GM18861 (cell line): ENCODE measurements around the gene PLEKHN1.
"Not testable (repeated sequence)": the region's sequence is repeated elsewhere in the genome, so short reads cannot be mapped to it uniquely, and the experiment has no call there.

Source experiments
- ATAC-seq: cut with Tn5 transposase; IDR thresholded peaks from one replicate; pipeline ENCODE4 v1.9.1; 2021; ENCODE audit not compliant: unreplicated experiment

PLEKHN1 gene

DNA sequence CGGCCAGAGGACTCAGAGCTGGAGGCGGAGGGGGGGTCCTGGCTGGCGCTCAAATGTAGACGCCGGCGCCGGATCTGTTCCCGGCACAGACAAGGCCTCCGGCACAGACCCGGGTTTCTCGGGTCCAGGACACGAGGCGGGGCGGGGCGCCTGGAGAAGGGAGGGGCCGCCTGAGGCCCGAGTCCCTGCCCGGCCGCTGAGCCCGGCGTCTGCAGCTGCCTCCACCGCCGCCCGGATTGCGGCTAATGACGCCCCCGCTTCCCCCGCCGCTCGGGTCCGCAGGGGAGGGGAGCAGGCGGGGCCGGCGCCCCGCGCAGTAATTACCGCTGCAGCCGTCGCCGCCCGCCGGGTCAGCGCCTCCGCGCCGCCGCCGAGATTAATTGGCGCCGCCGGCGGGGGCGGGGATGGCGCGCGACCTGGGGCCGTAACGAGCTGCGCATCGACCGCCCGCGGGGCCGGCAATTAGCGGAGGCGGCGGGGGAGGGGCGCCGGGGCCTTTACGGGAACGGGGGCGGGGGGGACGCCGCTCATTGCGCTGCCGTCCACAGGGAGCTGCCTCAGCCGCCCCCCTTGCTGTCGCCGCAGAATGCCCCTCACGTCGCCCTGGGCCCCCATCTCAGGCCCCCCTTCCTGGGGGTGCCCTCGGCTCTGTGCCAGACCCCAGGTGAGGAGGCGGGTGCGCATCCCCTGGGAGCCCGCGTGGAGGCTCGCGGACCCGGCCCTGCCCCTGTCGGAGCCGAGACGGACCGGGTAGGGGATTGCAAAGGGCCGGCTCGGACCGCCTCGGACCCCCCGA lies 24.5 kb upstream of the PLEKHN1 start:
- ATAC-seq, result no peak

DNA sequence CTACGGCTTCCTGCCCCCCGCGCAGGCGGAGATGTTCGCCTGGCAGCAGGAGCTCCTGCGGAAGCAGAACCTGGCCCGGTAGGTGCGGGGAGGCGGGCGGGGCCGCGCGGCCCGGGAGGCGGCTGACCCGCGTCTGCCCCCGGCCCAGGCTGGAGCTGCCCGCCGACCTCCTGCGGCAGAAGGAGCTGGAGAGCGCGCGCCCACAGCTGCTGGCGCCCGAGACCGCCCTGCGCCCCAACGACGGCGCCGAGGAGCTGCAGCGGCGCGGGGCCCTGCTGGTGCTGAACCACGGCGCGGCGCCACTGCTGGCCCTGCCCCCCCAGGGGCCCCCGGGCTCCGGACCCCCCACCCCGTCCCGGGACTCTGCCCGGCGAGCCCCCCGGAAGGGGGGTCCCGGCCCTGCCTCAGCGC lies 23.9 kb upstream of the PLEKHN1 start:
- ATAC-seq, result no peak

DNA sequence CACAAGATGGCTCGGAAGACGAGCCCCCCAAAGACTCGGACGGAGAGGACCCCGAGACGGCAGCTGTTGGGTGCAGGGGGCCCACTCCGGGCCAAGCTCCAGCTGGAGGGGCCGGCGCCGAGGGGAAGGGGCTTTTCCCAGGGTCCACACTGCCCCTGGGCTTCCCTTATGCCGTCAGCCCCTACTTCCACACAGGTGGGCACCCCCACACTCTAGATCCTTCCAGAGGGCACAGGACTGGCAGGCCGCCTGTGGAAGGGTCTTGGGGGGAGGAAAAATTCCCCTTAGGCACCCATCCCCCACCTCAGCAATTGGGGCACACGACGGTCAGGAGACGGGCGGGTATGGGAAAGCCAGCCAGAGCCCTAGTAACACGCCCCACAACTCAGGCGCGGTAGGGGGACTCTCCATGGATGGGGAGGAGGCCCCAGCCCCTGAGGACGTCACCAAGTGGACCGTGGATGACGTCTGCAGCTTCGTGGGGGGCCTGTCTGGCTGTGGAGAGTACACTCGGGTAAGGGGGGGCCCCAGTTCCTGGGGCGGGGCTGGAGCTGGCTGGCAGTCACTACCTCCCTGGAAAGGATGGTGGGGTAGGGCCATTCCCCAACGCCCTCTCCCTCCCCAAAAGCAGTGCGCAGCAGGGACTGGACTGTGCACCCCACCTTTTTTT lies 23.3 kb upstream of the PLEKHN1 start:
- ATAC-seq, result no peak

DNA sequence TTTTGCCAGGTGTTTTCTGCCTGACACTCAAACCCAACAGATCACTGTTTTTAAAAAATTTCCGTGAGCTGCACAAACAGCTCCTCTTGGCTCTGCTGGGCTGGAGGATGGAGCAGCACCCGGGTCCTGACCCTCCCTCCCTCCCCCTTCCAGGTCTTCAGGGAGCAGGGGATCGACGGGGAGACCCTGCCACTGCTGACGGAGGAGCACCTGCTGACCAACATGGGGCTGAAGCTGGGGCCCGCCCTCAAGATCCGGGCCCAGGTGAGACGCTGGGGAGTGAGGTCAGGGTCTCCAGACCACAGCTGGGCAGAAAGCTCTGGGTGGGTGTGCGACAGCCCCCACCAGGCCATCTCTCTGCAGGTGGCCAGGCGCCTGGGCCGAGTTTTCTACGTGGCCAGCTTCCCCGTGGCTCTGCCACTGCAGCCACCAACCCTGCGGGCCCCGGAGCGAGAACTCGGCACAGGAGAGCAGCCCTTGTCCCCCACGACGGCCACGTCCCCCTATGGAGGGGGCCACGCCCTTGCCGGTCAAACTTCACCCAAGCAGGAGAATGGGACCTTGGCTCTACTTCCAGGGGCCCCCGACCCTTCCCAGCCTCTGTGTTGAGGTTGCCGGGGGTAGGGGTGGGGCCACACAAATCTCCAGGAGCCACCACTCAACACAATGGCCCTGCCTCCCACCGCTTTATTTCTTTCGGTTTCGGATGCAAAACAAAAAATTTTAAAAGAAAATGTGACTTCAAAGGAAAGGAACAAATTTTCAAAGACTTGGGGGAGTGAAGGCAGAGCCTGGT lies 22.5 kb upstream of the PLEKHN1 start:
- no peak for ATAC-seq

DNA sequence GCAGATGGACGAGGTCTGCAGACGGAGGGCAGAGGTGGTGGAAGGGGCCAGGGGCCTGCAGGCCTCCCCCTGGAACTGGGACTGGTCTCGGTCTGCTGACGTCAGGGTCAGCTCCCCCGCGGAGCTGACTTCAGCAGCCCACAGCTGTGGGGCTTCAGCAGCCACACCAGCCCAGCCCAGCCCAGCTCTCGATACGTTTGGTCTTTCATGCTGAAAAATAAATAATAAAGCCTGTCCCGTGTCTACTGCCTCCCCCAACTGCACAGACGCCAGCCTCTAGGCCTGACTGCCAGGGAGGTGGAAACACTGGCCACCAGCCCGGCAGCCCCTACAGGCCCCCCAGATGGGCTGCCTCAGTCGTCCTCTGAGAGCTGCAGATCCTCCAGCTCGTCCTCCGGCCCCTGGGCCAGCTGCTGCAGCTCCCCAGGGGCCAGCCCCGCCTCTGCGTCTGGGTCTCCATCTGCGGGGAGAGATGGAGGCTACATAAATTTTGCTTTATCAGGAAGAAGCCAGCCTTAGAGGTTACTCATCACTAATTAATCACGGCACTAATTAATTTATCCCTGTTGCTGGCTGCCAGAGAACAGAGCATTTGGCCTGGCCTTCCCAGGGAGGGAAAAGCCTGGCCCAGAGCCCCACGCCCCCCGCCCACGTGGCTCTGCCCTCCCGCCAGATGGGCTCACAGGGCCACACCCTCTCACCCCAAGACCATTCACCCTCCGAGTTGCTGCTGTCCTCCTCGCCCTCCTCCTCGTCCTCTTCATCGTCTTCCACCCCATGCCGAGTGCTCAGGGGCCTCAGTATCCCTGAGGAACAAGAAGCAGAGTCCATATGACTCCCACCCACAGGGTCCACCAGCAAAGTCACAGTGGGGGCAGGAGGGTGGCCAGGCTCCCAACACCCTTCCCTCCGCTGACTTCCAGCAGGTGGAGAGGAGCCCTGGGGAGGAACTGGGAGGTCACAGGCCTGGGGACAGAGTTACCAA lies 21.6 kb upstream of the PLEKHN1 start:
- no peak for ATAC-seq

DNA sequence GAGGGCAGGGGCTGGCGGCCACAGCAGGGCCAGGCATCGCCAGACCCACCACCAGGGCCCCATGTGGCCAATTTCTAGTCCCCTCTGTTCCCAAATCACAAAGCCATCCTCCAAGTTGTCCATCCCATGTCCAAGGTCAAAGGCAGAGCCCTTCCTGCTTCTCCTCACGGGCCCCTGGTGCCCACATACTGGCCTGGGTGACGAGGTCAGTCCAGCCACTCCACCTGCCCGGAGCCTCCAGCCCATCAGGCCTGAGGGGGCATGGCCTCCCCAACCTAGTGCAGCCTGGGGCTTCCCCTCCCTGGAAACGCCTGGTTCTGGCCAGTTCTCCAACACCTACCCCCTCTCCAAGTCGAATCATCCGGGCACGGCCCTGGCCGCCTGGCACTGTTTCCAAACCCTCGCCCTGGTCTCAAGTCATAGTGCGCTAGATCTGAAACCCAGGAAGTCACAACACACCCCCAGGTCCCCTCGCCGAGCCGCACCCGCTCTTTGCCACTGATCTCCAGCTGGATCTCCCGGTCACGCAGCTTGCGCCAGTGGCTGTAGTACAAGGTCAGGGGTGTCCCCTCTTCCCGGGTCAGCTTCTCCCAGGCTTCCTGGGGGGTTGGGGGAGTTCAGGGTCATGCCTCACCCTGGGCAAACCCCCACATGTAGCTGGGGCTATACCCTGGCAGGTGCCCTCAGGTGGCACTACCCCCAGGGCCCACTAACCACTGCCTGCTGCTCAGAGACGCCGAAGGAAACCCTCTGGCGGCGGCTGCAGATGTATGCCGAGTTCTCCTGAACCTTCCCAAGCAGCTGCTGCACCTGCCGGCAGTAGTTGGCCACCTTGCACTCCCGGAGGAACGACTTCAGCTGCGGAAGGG lies 20.4 kb upstream of the PLEKHN1 start:
- ATAC-seq, result no peak

DNA sequence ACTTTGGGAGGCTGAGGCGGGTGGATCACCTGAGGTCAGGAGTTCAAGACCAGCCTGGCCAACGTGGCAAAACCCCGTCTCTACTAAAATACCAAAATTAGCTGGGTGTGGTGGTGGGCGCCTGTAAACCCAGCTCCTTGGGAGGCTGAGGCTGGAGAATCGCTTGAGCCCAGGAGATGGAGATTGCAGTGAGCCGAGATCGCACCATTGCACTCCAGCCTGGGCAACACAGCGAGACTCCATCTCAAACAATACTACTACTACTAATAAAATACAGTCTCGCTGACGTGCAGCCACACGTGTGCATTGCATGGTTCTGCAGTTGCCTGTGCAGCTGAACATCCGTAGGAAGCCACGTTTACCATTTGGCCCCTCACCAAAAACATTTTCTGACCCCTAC lies 19.5 kb upstream of the PLEKHN1 start:
- ATAC-seq, result not testable (repeated sequence)

DNA sequence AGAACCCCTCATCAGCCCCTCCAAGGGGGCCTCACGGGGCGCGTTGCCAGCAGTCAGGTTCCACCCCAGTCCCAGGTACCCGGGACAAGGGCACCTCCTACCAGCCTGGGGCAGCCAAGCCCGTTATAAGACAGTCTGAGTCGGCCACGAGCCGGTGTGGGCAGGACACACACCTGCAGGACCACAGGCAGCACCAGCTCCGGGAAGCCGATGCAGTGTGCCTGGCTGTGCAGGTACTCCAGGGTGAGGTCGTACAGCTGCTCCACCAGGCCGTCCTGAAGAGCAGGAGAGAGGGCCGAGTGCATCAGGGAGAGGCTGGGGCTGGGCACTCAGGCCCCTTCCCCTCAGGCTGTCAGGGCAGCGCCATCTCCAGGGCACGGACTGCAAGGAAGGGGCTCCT lies 18.3 kb upstream of the PLEKHN1 start:
- ATAC-seq, result no peak

DNA sequence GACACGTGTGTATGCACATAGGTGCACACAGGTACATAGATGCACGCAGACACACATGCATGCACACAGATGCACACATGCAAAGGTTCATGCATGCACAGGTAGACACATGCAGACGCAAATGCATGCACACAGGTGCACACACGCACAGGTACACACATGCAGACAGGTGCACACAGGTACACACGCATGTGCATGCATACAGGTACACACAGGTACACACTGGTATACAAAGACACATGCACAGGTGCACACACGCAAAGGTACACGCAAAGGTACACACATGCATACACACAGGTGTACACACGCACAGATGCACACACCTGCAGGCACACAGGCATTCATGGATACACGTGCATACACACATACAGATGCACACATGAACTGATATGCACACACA lies 16.0 kb upstream of the PLEKHN1 start:
- ATAC-seq, result no peak

DNA sequence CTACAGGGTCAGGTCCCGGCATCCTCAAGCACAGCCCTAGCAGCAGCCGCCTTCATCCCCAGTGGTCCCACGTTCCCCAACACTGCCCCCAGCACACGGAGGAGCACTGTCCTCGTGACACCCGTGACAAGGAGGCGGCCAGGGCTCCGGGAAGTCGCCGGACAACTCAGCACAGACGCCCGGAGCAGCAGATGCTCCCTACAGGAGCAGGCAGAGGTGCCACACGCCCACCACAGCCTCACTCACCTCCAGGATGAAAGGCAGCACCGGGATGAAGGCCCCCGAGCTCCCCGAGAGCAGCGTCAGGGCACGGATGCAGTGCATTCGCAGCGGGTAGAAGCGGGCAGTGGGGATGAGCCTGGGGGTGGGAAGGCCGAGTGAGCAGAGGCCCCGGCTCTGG lies 15.4 kb upstream of the PLEKHN1 start:
- ATAC-seq, result no peak

DNA sequence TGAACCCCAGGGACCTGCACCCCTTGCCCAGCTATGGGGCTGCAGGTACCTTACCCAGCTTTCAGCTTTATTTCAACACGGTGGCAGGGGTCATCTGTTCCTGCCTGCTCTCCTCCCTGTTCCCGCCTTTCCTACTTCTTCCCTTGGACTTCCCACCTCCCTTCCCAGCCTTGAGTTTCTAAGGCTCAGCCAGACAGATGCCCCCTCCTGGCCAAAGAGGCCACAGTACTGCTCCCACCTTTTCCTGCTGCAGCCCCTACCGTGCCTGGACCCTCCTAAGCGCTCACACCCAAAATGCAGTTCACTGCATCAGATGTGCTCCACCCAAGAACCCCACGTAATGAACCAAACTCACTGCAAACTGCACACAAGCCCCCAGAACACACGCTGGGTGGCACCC lies 14.9 kb upstream of the PLEKHN1 start:
- no peak for ATAC-seq

DNA sequence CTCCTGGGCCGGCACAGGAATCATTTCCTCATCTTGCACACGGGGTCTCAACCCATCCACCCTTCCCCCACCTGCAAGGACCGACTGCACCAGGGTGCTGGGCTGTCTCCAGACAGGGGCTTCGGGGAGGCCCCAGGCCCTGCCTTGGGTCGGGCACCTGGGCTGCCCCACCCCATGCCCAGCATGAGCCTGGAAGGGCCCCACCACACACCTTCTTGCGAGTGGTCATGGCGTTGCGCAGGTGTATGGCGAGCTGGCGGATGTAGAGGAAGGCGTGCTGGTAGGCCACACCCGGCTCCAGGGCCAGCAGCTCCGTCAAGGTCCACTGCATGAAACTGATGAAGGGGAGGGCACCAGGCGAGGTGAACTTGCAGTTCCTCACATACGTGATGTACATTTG lies 14.1 kb upstream of the PLEKHN1 start:
- no peak for ATAC-seq

DNA sequence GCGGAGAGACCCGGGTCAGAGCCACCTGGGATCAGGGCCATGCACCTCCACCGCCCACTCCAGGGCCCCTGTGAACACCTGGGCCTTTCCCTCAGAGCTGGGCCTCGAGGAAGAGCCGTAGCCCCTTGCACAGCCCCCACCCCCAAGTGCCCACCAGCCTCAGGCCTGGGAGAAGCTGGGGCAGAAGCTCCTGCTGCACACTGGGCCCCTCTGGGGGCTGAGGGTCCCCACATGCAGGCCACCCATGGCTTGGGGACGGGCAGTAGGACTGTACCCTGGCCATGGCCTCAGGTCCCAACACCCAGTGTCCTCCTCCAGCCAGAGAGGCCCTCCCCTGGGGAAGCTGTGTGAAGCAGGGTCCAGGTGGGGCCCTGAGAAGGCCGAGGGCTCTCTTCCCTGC lies 13.7 kb upstream of the PLEKHN1 start:
- ATAC-seq, result no peak

DNA sequence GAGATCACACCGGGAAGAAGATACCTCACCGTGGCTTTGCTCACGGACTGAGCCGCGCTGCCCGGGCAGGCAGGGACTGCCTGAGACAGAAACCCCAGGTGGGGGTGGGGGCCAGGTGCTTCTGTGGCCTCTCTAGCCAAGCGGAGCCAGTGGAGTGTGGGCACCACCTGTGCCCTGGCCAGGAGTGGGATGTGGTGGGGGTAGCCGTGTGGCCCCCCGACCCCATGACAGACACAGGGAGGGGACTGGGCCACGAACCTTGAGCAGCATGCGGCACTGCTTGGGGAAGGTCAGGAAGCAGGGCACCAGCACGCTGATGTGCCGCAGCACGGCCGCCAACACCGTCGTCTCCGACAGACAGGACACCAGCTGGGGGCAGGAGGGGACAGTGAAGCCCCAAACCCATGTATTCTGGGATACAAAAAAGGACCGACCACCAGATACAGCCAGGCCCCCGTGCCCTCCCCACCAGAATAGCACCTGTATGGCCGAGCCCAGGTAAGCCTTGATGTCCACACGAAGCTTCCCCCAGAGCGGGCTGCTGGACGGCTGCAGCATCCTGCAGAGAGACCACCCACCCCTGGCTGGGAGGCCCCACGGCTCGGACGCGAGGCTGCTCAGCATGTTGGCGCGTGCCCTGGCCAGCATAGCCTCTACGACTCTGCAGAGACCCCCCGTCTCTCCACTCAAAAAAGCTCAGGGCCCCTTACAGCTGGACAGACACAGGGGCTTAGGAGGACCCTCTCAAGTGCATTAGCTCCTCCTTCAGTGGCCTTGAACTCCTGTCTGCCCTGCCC lies 12.6 kb upstream of the PLEKHN1 start:
- no peak for ATAC-seq

DNA sequence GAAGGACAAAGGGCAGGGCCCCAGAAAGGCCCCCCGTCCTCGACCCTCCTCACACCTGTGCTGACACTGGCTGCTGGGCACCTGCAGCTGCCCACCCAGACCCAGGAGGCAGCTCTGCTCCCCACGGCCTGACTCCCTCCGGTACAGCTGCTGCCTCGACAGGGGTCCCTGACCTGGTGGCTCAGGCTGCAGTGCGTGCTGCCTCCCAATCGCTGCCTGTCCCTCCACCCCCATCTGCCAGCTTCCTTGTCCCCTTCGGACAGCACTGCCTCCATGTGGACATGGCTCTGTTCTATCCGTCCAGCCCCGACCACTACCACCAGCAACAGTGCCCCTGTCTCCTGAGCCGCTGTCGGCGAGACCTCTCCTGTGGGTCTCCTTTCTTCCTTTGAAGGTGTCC lies 11.4 kb upstream of the PLEKHN1 start:
- no peak for ATAC-seq

DNA sequence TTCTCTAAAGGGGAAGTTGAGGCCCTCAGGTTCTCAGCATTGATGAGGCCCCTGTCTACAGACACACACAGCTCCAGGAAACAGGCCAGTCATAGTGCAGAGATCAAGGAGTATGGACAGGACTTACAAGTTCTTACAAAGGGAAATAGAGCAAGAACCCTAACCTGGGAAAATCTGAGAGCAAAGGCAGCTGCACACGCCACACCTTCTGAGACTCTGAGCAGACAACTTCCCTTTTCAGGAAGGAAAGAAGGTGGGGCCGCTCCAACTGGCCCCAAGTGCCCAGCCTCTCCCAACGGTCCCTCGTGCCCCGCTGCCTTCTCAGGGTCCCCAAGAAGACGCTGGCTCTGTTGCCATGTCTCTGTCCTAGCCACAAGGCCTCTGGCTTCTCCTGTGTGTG lies 10.8 kb upstream of the PLEKHN1 start:
- no peak for ATAC-seq

DNA sequence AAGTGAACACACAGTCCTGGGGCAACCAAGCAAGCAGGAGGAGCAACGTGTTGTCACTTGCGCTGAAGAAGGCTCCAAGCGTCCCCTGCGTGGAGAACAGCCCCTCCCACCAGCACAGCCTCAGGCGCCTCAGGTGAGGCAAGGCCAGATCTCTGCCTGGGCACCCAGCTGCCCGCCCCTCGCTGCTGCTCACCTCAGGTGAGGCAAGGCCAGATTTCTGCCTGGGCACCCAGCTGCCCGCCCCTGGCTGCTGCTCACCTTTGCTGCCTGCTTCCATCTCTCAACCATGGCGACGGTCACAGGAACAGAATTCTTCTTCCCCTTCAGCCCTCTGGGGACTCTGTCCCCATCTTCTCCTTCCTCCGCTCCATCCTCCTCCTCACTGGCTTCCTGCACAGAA lies 9.6 kb upstream of the PLEKHN1 start:
- no peak for ATAC-seq

DNA sequence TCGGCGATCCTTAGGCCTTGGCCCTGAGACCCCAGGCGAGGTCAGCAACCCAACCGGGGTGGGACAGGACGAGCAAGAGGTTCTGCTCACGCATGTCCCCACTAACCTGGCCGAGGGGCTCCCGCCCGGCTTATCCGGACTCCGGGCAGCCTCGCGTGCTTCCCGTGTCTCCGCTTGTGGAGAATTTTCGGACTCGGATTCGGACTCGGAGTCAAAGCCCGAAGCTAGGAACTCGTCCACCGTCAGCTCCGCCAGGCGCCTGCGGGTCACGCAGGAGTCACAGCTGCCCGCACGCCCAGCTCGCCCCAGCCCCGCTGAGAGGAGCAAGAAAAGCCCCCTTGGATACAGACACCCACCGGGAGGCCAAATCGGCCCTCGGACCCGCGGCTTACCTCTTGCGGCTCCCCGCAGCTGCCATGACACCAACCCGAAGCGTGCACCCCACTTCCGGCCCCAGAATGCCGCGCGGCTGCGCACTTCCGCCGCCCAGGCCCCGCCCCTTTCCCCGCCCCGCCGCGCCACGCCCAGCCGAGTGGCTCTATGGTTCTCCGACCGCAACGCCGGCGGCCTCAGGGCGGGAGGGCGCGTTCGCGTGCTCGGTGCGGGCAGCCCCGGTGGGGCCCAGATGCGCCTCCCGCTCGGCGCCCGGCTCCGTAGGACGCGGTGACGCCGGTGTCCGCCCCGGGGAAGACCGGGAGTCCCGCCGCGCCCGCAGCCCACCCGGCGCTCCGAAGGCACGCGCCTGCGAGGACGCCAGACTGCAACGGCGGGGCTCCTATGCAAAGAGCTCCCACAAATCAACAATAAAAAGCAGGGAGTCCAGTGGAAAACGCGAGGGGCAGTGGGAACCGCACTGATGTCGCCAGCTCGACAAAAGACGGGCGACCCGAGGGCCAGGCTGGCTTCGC lies 7.2 kb upstream of the PLEKHN1 start, which contains the start of gene NOC2L:
NOC2L (minus strand) TSS at position 434 of the 908 bp plus-strand sequence; CDS start at position 418, 16 bp downstream.
- peak; percentile 61 for ATAC-seq
